Mesangial cell (primary cell): ENCODE data around the gene SH2B2. TPM values are rescaled to one million over a fixed set of nuclear protein-coding genes. Genes with fewer than 3 reads are reported as not detected.

Source experiments
- total RNA-seq: library from RNA; depleted of rRNA; stranded (reverse); fragments of >200 nt; gene quantifications from 2 replicates; pipeline ENCODE4 v1.2.3, GENCODE V29; 2015

Gene SH2B2
- total RNA-seq, result 3.6 and 4.1 TPM in 2 replicates

DNA sequence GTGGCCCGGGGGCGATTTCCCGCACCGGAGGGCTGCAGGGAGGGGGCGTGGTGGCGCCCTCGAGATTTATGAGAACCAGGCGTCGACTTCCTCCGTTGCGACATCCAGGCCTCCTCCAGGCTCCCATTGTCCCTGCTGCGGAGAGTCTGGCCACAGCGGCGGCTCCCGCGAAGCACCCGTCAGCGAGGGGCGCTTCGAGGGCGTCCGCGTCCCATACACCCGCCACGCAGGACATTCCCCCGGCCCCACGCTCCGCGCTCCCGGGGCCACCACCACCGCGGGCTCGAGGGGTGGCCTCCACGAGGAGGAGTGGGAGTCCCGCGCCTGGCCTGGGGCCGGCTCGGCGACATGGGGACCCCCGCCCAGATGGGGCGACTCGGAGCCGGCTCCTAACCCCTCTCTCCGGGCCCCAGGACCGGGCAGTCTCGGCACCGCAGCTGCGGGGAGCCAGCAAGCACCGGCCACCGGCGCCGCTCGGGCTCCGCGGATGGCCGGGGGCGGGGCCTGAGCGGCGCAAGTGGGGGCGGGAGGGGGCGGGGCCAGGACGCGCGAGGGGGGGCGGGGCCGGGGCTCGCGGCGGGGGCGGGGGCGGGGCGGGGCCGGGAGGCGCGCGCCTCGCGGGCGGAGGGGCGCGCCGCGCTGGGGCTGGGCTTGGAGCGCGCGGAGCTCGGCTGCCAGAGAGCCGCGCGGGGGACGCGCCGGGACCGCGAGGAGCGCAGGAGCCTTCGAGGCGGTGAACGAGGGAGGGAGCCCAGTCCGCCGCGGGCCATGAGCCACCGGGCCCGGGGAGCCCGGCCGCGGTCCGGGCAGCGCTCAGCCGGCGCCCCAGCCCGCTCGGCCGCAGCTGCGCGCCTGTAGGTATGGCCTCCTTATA lies at the start of gene SH2B2:
Gene SH2B2, plus strand, starts transcription at position 632 of the 874 bp plus-strand sequence. CDS start 13,683 bp downstream, outside the sequence.

DNA sequence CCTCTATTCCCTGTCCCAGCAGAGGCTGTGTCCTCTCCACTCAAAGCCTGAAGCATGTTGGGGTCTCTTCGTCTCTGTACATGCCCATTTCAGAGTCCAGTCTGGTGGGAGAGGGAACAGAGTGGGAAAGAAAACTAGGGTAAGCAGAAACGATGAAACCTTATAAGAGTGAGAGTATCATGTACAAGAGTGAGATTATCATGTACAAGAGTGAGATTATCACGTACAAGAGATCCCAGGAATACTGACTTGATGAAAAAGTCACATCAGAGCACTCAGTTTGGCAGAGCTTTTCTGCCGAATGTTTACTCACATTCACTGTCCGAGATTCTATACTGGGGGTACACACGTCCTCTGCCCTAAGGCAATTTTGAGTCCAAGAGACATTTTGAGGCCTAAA lies 69.7 kb downstream of the SH2B2 start, which contains the start of gene SPDYE6:
Gene SPDYE6, minus strand, starts transcription at position 101 of the 400 bp plus-strand sequence. CDS start 421 bp downstream, outside the sequence.

Other genes starting within 250 kb of the SH2B2 start
- gene SPDYE6, start 69.6 kb downstream of the SH2B2 start, total RNA-seq, result not detected in 2 replicates
- gene PRKRIP1, start 109.5 kb downstream of the SH2B2 start, total RNA-seq, result 9.1 and 16.4 TPM in 2 replicates
- 60.6 and 61.8 TPM in 2 replicates for gene ORAI2, start 146.7 kb downstream of the SH2B2 start, total RNA-seq
- gene ALKBH4, start 178.0 kb downstream of the SH2B2 start, total RNA-seq, result 22.2 and 27.6 TPM in 2 replicates
- 28.1 and 32.8 TPM in 2 replicates for gene LRWD1, start 178.1 kb downstream of the SH2B2 start, total RNA-seq
- gene POLR2J, start 192.1 kb downstream of the SH2B2 start, total RNA-seq, result 50.3 and 62.1 TPM in 2 replicates
- 0.81 and 26.1 TPM in 2 replicates for gene RASA4B, start 230.9 kb downstream of the SH2B2 start, total RNA-seq